Stromal cell of bone marrow (primary cell): ENCODE measurements around the gene COPS7B.

Source experiments
- DNase-seq: peaks from one replicate; pipeline ENCODE4 v3.0.0-alpha.2; 2012; ENCODE audit warnings: low read depth

COPS7B gene

GRCh38 chr2:231785822-231786176 lies 446 bp upstream of the COPS7B start:
- no peak for DNase-seq

- DNase-seq, result no peak
Measured at GRCh38 chr2:231786917-231787292, 660 bp downstream of the COPS7B start.

GRCh38 chr2:231791107-231791506 lies 4.9 kb downstream of the COPS7B start:
- DNase-seq, result no peak

GRCh38 chr2:231794383-231794782 lies 8.1 kb downstream of the COPS7B start:
- no peak for DNase-seq

GRCh38 chr2:231795525-231796327 lies 9.5 kb downstream of the COPS7B start:
- peak; percentile 41 for DNase-seq

- DNase-seq, result peak; percentile 11
Measured at GRCh38 chr2:231800493-231801091, 14.3 kb downstream of the COPS7B start.

- peak; percentile 3 for DNase-seq
Measured at GRCh38 chr2:231803501-231804138, 17.4 kb downstream of the COPS7B start.

- DNase-seq, result no peak
Measured at GRCh38 chr2:231807020-231807419, 20.8 kb downstream of the COPS7B start.

- peak; percentile 20 for DNase-seq
Measured at GRCh38 chr2:231810905-231811304, 24.7 kb downstream of the COPS7B start.

- no peak for DNase-seq
Measured at GRCh38 chr2:231816327-231817026, 30.2 kb downstream of the COPS7B start.

GRCh38 chr2:231819447-231820042 lies 33.3 kb downstream of the COPS7B start:
- DNase-seq, result no peak

- DNase-seq, result no peak
Measured at GRCh38 chr2:231820786-231821303, 34.6 kb downstream of the COPS7B start.

GRCh38 chr2:231821908-231822307 lies 35.7 kb downstream of the COPS7B start:
- no peak for DNase-seq

- no peak for DNase-seq
Measured at GRCh38 chr2:231853105-231853504, 66.9 kb downstream of the COPS7B start.

- no peak for DNase-seq
Measured at GRCh38 chr2:231854616-231855125, 68.4 kb downstream of the COPS7B start.

GRCh38 chr2:231856959-231857358 lies 70.7 kb downstream of the COPS7B start:
- no peak for DNase-seq
